NCI-H460 (cell line): Measurements from ENCODE around the gene TRABD2B. TPM values are rescaled to one million over a fixed set of nuclear protein-coding genes. Genes with fewer than 3 reads are reported as not detected.

ENCODE experiments used
- DNase-seq: peaks from one replicate; pipeline ENCODE4 v3.0.0-alpha.2; 2016; ENCODE audit warnings: low read depth; ENCODE audit errors: extremely low read depth
- total RNA-seq: library from RNA; depleted of rRNA; stranded (reverse); fragments of >200 nt; shearing (Covaris generic); gene quantifications from 2 replicates; pipeline ENCODE4 v1.2.3, GENCODE V29; 2014

TRABD2B gene
- total RNA-seq, 1 experiment from 2014 or later: 1.3 TPM

DNA sequence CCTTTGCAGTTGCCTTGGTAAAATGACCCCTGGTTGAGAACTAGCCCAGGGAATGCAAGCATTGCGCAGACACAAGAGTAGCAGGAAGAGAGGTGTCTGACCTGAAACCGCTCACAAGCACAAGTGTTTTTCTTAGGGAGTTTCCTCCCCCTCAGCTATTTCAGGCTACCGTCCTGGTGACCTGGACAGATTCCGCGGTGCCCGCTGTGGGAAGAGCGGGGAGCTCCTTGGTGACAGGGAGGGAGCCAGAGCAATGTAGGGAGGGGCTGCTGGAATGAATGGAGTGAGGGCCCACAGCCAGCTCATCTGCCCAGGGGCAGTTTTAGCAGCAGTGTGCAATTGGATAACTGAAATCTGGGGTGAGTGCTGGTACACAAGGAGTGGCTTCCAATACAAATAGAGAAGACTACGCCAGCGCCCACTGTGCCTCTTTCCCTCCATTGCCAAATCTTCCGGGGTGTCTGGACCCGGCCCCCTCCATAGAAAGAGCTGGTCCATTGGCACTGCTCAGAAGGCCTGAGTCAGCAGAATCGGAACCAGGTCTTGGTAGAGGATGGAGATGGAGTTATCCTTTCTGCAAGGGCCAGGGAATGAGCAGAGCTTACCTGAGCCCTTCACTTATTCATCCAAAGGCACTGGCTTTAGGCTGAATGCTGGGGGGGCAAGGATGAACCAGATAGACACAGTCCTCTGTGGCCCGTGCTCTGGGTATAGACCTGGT, 82.8 kb downstream of the TRABD2B start:
- DNase-seq: peak; percentile 56

DNA sequence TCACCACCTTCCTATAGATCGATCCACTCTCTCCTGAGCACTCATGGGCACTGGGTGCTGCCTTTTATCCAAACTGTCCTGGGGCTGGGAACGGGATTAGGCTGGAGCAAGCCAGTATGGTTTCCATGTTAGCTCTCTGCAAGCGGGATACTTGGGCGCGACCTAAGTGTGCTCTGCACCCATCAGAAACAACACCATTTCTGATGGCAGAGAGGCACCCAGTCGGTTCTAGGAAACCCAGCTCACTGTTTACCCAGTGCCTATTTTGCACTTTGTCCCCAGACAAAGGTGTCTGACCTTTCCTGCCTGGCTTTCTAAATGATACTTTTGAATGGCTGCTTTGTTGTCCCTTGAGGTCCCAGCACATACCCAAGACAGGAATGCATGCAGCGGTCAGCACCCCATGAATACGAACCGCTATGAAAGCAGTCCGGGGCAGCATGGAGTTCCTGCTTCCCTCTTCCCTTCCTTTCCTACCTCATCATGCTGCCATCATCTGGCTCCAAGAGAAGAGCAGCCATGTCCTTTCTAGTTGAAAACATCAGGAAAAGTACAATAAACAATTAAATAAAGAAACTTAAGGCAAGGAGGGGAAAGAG, 83.9 kb downstream of the TRABD2B start:
- DNase-seq: no peak

DNA sequence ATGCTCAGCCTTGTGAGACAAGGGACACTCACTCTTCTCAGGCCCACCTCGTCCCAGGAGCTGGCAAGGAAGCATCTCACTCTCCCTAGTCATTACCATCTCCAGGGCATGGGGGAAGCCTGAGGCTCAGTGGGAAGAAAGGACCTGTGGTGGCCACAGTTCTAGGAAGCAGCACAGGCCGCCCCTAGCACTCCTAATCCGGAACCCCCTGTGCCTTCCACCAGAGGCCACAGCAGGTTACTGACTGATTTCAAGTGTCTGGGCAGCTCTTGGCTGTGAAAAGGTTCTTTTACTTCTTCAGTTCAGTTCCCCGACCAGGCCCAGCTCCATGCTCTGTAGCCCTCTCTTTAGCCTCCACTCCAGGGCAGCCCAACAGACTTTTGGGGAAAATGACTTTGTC, 84.4 kb downstream of the TRABD2B start:
- DNase-seq: no peak

DNA sequence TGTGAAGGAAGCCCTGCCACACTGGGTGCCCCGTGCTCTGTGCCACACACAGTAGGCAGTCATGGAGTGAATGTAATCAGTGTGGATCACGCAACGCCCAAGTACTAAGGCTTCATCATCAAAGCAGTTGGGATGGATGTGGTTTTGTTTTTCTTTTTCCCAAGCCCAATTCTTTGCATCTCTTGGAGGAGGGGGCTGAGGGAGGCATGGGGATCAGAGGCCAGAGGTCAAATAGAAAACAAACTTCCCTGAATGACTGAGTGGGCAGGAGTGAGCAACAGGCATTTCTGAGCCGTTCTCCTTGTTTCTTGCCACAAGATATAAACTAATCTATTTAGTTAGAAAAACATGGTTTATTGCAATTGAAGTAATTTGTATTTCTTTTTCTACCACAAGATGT, 85.3 kb downstream of the TRABD2B start:
- no peak for DNase-seq

DNA sequence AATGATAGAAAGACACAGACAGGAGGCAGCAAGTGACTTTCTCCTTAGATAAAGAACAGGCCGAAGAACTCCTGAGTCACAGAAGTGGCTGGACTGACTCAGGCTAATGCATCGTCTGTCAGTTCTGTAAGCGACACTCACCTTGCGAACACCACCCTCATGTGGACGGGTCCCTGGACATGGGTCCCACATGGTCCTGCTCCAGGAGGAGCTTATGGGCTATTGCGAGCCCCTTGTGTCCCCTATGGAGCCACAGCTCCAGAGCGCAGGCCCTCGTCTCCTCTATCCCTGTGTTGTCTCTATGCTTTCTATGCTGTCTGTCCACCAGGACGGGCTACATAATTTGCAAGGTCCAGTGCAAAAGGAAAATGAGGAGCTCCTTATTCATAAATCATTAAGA, 85.8 kb downstream of the TRABD2B start:
- no peak for DNase-seq

DNA sequence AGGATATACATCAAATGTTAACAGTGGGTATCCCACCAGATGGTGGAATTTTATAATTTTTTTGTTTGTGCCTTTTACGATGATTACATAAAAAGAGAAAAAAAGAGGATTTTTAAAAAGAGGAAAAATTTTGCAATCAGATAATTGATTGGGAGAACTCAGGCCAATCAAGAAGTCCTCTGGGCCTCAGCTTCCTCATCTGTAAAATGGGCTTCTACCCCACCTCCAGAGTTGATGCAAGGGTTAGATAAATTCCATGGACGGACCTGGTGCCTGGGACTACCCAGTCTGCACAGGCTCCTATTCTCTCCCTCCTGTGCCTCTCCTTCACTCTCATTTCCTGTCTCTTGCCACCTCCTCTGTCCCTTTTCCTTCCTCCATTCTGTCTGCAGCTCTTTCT, 88.9 kb downstream of the TRABD2B start:
- DNase-seq: no peak

DNA sequence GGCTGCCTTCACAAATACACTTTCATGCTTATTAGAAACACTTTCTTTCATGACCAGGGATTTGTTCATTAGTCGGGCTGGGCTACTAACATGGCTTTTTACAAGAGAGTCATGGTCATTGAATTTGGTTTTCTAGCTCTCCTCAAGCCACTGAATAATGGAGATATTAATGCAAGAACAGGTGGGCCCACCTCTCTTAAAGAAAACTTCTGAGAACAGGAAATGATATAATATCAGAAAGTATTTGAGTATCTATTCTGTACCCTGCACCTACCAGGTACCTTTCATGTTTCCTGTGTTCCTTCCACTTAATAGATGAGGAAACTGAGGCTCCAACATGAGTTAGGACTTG, 90.0 kb downstream of the TRABD2B start:
- DNase-seq: no peak

DNA sequence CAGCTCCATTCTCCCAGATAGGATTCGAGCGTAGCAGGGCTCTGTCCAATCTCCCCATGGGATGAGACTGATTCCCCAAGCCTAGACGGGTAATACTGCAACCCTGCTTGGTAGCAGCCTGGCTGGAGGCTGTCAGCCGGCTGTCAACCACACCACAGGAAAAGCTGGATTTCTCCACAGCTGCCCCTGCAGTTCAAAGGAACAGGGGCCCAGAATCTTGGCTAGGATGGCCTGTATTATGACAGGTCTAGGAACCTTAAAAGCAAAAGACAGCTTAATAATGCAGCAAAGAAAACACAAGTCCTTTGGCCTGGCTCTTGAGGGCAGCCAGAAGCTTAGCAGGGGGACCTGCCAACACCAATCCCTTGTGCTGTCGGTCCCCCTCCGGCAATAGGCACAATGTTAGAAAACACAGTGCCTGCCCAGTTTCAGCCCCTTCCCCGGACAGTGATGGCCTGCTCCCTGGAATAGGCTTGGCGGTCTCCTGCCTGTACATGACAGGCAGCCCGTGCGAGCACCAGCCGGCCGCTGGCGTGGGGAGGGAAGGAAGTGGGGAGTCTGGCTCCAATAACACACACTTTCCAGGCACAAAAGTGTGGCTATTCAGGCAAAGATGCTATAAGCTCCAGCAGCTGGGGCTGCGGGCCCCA, 90.5 kb downstream of the TRABD2B start:
- no peak for DNase-seq

DNA sequence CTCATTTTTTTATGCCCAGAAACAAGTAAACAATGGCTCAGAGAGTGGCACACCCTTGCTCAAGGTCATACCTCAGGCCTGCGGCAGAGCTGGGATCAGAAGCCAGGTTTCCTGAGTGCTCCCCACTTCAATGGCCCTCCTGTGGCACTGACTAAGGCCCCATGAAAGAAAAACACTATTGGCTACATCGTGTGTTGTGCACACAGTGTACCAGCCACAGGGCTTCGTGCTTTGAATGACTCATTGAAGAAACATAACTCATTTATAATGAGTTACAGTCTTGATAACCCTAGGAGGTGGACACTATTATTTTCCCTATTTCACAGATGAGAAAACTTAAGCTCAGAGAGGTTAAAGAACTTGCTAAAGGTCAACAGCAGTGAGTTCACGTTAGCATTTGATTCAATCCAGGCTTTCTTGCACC, 91.2 kb downstream of the TRABD2B start:
- DNase-seq: no peak

DNA sequence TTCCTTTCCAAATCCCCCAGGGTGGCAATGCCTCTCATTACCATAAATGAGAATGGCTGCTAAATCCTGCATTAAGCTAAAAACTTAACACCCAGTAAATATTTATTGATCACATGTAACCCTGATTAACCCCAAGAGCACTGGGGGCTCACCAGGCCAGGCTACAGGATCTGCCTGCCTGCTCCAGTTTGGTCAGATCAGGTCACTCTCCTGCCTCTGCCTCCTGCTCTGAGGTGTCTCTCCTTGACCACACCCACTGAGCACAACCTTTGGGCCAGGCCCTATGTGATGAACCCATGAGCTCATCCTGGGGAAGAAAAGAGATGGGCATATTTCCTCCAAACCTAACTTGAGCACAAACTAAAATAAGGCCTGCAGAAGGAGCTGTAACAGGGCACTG, 93.5 kb downstream of the TRABD2B start:
- no peak for DNase-seq

DNA sequence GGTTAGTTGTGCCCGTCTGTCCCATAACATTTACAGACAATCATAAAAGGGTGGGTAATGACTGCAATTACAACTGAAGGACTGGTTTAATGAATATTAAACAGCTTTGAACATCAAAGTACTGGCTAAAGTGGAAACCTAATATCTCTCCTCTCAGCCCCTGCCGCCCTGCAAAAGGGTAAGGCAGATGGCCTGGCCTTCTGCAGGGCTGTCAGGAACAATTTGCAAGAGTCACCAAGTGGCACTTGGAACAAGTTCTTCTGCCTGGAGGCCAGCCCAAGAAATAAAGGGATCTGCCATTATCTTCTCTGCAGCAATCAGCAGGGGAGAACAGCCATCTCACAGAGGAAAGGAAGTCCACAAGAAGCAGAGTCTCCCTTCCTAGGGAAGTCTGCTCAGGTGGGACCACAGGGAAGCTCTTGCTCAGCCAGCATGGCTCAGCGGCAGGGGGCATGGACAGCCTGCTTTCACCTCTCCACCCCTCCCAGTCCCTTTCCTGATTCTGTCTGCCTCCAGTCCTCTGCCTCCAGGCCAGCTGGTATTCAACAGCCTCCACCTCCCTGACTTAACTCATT, 96.1 kb downstream of the TRABD2B start:
- DNase-seq: no peak

DNA sequence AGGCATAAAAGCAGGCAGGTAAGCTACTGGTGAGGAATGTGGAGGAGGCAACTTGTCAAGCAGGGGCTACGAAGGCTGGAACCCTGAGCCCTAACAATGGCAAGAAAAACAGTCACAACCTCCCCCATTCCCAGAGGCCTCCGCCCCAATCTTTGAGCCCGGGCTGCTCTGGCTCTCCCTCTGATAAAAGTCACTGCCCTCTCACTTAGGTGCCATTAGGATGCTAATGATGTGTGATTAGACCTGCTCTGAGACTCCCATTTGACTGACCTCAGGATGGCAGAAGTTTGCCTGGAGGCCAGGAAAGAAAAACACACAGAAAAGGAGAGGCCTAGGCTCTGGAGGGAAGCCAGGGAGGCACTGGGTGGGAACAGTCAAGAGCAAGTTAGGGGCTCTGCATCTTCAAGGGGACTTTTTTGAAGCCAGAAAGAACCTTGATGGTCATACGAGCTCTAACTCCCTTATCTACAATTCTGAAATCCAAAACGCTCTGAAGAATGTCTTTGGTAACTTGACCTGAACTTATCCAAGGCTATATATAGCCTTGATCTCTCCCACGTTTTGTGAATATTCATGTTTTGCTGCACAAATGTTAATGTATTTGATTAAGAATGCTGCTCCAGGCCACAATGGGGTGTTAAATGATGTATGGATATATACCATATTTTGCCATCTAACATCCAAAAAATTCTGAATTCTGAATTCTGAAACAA, 98.9 kb downstream of the TRABD2B start:
- DNase-seq: no peak

DNA sequence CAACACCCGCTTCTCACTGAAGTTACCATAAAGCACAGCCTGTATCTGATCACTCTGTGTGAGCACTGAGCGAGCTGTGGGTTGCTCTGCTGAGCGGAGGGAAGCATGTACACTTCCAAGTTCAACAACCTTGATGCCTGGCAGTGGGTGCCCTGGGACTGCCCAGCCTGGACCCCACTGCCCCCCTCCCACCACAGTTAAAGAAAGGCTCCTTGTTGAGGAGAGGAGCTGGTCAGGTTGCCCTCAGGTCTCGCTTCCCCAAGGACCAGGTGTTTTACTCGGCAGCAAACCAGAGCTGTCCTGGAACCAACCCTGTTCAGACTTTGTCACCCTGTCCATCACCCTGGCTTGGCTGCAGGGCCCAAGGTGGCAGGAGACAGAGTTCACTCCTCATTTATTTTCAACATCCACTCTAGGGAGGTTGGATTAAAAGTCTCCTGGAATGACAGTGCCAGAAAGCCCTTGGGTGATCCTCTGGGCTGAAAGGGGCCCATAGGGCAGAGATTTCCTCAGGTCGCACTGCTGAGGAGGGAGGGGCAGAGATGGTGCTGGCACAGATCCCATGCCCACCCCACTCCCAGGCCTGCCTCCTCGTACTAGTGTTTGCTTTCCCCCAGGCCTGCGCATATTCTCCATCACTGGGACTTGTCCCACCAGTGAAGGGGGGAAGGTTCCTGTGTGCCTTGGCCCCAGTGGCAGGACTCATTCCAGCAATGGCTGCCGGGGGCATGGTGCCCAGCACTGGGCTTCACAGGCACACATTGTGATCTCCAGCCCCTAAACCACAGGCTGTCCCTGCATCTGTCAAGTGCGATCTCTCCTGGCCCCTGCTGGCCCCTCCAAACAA, 101.7 kb downstream of the TRABD2B start:
- DNase-seq: no peak

DNA sequence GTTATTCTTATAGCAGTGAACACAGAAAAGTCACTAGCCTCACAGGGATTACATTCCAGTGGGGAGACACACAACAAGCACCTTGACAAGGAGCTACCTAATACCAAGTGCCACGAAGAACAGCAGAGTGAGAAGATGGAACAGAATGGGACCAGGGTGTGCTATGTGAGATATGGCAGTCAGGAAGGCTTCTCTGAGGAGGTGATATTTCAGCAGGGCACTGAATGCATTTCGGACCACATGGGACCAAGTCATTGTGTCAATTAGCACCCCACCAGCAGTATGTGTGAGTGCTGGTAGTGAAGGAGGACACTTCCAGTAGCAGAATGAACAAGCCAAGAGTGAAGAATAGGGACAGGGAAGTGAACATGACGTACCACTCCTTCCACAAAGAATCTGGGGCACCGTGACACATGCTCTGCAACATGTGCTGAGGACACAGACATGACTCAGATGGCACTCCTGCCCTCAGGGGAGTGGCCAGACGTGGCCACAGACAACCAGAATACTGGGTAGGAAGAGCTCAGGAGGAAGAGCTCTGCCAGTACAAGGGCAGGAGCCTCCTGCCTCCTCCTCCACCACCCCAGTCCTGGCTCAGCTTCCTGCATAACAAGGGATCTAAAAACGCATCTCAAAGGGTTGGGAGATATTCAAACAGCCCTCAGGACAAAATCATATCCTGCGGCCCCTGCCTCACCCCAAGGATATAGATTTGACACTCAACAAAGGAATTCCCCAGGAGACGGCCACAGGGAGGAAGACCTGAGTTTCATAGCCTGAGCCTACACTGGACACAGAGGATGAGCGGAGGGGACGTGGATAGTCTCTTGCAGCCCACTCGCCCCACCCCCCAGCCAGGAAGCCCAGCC, 102.5 kb downstream of the TRABD2B start:
- DNase-seq: peak; percentile 63

DNA sequence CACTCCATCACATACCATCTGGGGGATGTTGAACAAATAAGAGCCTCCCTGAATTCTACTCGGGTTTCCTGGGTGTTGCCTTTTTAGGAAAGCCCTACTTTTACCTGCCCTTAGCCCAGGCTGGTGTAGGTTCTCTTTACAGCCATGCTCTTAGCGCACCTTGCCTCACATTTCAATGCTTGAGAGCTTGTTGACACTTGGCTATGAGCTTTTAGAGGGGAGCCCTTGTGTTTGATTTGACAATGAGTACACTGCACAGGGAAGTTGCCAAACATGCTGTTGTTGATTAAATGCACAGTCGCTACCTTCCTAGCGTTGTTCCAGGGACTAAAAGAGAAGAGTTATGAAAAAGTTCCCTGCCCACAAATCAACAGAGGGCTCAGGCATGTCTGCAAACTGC, 103.8 kb downstream of the TRABD2B start:
- DNase-seq: no peak

DNA sequence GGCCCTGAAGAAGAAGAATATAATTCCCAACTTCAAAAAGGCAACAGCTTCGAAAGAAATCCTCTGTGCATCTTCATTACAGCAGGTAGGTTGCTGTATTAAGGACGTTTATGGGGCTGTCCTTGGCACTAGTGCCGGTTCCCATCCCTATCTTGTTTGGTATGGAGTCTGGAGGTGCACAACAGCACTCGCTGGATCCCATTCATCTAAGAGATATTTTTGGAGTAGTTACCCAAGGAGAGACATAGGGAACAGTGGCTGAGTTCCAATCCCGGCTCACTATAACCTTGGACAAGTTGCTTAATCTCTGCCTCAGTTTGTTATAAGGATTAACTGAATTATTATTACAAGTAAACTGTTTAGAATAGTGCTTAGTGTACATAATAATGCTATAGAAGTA, 106.4 kb downstream of the TRABD2B start:
- no peak for DNase-seq

DNA sequence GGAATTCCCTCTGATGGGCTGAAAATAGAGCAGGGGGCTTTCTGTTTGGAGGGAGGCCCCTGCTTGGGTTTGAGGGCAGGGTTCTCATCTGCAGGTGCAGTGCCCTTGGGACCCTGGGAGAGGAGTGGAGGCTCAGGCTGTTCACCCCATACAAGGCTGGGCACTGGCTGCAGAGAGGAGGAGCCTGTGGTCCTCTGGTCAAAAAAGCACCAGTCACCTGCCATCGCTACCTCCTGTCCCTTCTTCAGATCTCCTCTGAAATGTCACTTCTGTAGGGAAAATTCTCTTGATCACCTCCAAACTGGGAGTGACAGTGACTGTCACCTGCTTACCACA, 108.9 kb downstream of the TRABD2B start:
- DNase-seq: no peak

DNA sequence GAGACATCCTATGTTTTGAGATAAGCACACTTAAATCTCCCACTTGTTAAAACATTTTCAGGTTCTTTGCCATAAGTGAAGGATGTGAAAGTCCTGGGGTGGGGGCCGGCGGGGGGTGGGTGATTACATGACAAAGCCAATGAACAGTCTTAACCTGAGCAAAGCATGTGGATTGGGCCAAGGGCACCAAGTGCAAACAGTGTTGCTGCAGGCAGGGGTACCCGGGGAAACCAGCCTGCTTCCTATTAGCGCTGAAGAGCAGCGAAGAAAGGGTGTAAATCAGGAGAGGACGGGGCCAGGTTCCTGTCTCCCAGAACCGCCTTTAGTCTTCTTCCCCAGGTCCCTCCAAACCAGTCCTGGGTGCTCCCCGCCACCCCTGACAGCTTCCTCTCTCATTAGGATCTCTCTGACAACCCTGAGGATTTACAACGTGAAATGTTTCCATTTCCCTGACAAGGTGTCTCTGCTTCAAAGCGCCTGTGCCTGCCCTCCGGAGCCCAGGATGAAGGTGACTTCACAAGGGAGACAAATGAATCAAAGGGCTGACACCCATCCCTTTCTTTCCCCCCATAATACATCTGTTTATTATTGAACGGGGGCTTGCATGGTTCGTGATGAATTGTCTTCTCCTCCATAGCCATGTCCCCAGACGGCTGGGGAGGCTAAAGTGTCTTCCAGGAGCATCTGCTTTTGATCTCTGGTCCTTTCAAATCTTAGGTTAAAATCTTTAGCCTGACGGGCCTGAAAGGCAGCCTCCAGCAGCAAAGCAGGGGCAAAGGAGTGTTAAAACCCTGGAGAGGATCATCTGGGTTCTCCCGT, 109.5 kb downstream of the TRABD2B start:
- DNase-seq: no peak

DNA sequence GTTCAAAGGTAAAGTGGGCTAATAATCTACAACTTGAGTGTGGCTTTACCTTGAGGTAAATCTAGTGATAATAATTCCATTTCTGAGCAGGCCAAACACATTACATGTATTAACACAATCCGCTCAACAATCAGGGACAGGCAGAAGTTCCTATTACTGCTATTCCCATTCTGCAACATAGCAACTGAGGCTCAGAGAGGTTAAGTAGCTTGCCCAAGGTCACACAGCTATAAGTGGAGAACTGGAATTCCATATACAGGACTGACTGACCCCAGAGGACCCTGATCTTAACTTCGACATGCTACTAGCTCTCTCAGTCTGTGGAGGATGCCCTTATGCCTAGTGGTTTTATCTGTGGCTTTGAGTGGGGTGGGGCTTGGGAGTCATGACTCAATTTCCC, 110.1 kb downstream of the TRABD2B start:
- no peak for DNase-seq
